ENCODE measurements around the gene LILRB1. TPM values are rescaled to one million over a fixed set of nuclear protein-coding genes. Genes with fewer than 3 reads are reported as not detected.

The LILRB1 gene
- total RNA-seq, 1 donor from 2014 or later = not detected

GRCh38 chr19:54600212-54600611 lies 30.1 kb upstream of the LILRB1 start:
- Mint-ChIP-seq H3K36me3 (no peaks in the 10 kb centered on the region), H3K4me1 (ENCODE audit: unreplicated experiment) (no peaks in the 10 kb centered on the region), H3K27ac (no peak overlapping the region), H3K9me3 (peaks cover 5% of the 10 kb centered on the region), H3K4me3 (no peak overlapping the region), H3K27me3 (no peaks in the 10 kb centered on the region)
- DNase-seq (ENCODE audit: extremely low spot score, unreplicated experiment) = no peak
- no peak for TF ChIP-seq CTCF (conservative IDR thresholded peaks at IDR 0.05)

GRCh38 chr19:54606230-54606629 lies 24.1 kb upstream of the LILRB1 start:
- no peaks in the 10 kb centered on the region for H3K4me1 Mint-ChIP-seq (ENCODE audit: unreplicated experiment)
- no peak for DNase-seq (ENCODE audit: extremely low spot score, unreplicated experiment)
- H3K27me3 Mint-ChIP-seq = no peaks in the 10 kb centered on the region
- no peak for TF ChIP-seq CTCF (conservative IDR thresholded peaks at IDR 0.05)
- H3K4me3 Mint-ChIP-seq = no peak overlapping the region
- peaks cover 16% of the 10 kb centered on the region for H3K9me3 Mint-ChIP-seq
- no peak overlapping the region for H3K27ac Mint-ChIP-seq
- H3K36me3 Mint-ChIP-seq = no peaks in the 10 kb centered on the region

- no peak for TF ChIP-seq CTCF (conservative IDR thresholded peaks at IDR 0.05)
- peaks cover 16% of the 10 kb centered on the region for H3K9me3 Mint-ChIP-seq
- H3K27me3 Mint-ChIP-seq = no peaks in the 10 kb centered on the region
- H3K36me3 Mint-ChIP-seq = no peaks in the 10 kb centered on the region
- no peak overlapping the region for H3K4me3 Mint-ChIP-seq
- H3K4me1 Mint-ChIP-seq (ENCODE audit: unreplicated experiment) = no peaks in the 10 kb centered on the region
- no peak overlapping the region for H3K27ac Mint-ChIP-seq
- no peak for DNase-seq (ENCODE audit: extremely low spot score, unreplicated experiment)
Measured at GRCh38 chr19:54606891-54607784, 23.1 kb upstream of the LILRB1 start.

GRCh38 chr19:54607785-54608150 lies 22.5 kb upstream of the LILRB1 start:
- Mint-ChIP-seq H3K4me3 (no peak overlapping the region), H3K36me3 (no peaks in the 10 kb centered on the region), H3K4me1 (ENCODE audit: unreplicated experiment) (no peaks in the 10 kb centered on the region), H3K9me3 (peaks cover 16% of the 10 kb centered on the region), H3K27ac (no peak overlapping the region), H3K27me3 (no peaks in the 10 kb centered on the region)
- no peak for TF ChIP-seq CTCF (conservative IDR thresholded peaks at IDR 0.05)
- no peak for DNase-seq (ENCODE audit: extremely low spot score, unreplicated experiment)

GRCh38 chr19:54608205-54608604 lies 22.1 kb upstream of the LILRB1 start:
- no peak for DNase-seq (ENCODE audit: extremely low spot score, unreplicated experiment)
- Mint-ChIP-seq H3K27me3 (no peaks in the 10 kb centered on the region), H3K4me3 (no peak overlapping the region), H3K36me3 (no peaks in the 10 kb centered on the region), H3K27ac (no peak overlapping the region), H3K4me1 (ENCODE audit: unreplicated experiment) (no peaks in the 10 kb centered on the region), H3K9me3 (peaks cover 16% of the 10 kb centered on the region)
- TF ChIP-seq CTCF (conservative IDR thresholded peaks at IDR 0.05) = no peak

Data from type B pancreatic cell (in vitro differentiated cells).